ENCODE data around the gene TSPAN15.
"Not testable (repeated sequence)": the region's sequence is repeated elsewhere in the genome, so short reads cannot be mapped to it uniquely, and the experiment has no call there.

TSPAN15 gene

DNA sequence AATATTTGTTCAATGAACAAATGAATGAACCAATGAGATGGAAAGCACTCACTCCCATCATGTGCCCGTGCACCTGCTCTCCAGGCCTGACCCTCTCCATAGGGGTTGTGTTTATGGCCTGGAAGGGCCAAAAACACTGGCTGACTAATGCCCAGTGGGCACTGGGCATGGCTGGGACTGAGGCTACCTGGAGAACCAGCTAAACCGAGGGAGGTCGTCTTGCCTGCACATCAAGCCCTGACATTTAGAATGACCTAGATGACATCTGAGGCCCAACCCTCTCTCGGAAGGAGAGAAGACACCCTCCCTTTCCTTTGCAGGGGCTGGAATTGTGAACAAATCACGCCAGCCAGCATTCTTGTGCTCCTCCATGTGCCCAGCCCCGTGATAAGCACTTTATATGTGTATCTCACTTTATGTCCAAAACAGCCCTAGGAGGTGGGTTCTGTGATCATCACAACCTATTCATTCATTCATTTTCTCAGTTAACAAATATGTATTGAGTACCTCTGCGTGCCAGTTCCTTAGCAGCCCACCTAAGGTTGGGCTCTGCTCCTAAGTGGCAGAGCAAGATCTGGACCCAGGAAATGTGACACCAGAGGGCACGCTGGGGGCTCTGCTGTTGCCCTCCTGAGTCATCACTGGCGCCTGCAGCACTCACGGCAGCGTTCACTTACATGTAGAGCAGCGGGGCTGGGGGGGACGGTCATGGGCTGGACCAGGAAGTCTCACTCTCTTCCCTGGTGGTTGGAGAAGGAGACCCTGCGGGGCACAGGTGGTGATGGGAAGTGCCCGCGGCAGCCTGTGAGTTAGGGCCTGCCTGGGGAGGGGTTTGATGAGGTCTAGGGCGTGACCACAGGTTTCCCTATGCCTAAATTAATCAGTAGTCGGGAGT is 52.0 kb downstream of the TSPAN15 start:
- DNase-seq (ENCODE audit: low read depth) = no peak

DNA sequence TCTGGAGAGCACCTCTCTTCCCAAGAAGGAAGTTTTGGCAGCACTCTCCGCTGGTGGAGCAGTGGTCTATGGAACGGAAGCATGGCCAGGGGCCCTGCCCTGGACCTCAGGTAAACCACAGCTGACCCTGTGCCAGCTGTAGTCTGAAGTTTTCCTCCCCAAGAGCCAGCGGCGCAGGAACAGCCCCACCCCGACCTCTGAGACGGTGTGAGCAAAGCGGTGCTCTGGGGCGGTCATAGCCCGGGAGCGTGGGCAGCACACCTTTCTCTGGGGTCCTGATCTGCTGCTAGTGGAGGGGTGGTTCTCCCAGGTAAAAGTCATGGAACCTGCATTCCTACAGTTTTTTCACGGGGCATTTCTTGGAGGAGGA is 52.6 kb downstream of the TSPAN15 start:
- DNase-seq (ENCODE audit: low read depth) = no peak

DNA sequence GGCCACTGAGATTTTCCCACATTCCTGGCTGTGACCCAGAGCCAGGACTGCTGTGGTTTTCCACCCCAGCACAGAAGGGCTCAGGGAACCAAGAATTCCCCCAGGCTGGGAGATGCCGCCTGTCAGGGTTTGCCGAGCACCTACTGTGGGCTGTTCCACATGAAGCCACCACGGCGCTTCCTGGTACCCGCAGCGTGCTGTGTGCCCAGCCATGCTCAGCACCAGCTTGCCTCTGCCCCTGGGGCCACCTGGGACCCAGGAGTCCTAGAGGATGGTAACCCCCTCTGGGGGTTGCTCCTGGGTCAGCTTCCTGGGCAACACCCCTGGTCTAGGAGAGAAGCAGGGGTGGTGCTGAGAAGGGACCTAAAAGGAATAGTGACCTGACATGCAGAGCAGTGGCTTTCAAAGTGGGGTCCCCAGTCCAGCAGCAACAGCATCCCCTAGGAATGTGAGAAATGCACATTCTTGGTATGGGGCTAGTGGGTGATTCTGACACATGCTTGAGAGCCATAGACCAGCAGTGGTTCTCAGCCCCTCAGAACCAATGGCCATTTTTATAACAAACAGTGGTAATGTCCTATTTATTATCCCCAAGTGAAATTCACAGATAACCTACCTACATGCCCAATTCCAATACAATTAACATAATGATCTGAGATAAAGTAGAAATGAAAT is 53.4 kb downstream of the TSPAN15 start:
- no peak for DNase-seq (ENCODE audit: low read depth)

- DNase-seq (ENCODE audit: low read depth) = no peak
Measured at GRCh38 chr10:69505636-69506318, 54.5 kb downstream of the TSPAN15 start.

- DNase-seq (ENCODE audit: low read depth) = no peak
Measured at GRCh38 chr10:69506487-69506833, 55.2 kb downstream of the TSPAN15 start.

DNA sequence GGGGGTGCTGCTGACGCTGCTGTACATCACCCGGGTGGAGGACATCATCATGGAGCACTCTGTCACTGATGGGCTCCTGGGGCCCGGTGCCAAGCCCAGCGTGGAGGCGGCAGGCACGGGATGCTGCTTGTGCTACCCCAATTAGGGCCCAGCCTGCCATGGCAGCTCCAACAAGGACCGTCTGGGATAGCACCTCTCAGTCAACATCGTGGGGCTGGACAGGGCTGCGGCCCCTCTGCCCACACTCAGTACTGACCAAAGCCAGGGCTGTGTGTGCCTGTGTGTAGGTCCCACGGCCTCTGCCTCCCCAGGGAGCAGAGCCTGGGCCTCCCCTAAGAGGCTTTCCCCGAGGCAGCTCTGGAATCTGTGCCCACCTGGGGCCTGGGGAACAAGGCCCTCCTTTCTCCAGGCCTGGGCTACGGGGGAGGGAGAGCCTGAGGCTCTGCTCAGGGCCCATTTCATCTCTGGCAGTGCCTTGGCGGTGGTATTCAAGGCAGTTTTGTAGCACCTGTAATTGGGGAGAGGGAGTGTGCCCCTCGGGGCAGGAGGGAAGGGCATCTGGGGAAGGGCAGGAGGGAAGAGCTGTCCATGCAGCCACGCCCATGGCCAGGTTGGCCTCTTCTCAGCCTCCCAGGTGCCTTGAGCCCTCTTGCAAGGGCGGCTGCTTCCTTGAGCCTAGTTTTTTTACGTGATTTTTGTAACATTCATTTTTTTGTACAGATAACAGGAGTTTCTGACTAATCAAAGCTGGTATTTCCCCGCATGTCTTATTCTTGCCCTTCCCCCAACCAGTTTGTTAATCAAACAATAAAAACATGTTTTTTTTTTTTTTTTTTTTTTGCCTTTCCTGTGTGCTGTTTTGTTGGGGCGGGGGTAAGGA is 55.8 kb downstream of the TSPAN15 start:
- DNase-seq (ENCODE audit: low read depth) = no peak

GRCh38 chr10:69508738-69509340 is 57.6 kb downstream of the TSPAN15 start:
- DNase-seq (ENCODE audit: low read depth) = no peak

DNA sequence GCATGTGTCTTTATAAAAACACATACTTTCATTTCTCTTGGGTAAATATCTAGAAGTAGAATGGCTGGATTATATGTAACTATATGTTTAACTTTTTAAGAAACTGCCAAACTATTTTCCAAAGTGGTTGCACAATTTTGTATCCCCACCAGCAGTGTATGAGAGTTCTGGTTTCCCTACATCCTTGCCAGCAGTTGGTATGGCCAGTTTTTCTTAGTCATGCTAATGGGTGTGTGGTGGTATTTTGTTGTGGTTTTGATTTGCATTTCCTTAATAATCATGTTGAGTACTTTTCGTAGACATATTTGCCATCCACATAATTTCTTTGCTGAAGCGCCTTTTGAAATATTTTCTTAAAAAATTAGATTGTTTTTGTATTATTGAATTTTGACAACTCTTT is 61.6 kb downstream of the TSPAN15 start:
- DNase-seq (ENCODE audit: low read depth) = no peak

GRCh38 chr10:69513617-69514016 is 62.4 kb downstream of the TSPAN15 start:
- no peak for DNase-seq (ENCODE audit: low read depth)

GRCh38 chr10:69515699-69516259 is 64.5 kb downstream of the TSPAN15 start:
- DNase-seq (ENCODE audit: low read depth) = peak; percentile 68

GRCh38 chr10:69516316-69516715 is 65.1 kb downstream of the TSPAN15 start:
- no peak for DNase-seq (ENCODE audit: low read depth)

GRCh38 chr10:69516796-69517195 is 65.5 kb downstream of the TSPAN15 start:
- no peak for DNase-seq (ENCODE audit: low read depth)

GRCh38 chr10:69517271-69517848 is 66.1 kb downstream of the TSPAN15 start:
- DNase-seq (ENCODE audit: low read depth) = no peak

DNA sequence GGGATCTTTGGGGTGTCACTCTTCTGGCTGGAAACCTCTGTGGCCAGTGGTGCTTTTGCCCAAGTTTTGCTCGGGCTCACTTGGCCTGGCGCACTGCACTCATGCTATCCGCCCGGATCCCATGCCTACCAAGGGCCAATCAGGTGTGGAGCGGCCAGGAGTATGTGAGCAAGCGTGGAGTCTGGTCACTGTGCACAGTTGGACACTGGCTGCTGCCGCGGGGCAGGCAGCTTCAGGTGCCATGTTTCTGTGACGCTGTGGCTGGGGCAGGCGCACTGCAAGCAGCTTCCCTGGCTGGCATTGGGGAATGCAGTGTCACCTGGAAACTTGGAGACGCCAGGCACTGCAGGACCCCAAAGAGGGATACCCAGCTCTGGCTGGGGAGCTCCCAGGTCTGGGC is 76.7 kb downstream of the TSPAN15 start:
- DNase-seq (ENCODE audit: low read depth) = no peak

DNA sequence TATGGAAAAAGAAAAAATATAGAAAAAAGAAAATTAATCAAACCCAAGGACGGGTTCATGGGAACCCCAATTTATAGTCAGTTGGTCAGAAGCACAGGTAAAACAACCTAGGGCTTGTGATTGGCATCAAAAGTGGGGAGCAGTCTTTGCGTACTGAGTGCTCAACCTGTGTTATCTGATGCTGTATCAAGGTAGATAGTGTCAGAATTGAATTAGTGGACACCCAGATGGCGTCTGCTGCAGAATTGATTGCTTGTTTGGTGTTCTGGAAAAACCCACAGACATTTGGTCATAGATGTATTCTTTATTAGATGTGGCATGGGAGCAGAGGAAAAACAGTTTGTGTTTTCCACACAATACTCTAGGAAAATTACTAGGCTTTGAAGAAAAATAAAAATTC is 82.4 kb downstream of the TSPAN15 start:
- DNase-seq (ENCODE audit: low read depth) = no peak

DNA sequence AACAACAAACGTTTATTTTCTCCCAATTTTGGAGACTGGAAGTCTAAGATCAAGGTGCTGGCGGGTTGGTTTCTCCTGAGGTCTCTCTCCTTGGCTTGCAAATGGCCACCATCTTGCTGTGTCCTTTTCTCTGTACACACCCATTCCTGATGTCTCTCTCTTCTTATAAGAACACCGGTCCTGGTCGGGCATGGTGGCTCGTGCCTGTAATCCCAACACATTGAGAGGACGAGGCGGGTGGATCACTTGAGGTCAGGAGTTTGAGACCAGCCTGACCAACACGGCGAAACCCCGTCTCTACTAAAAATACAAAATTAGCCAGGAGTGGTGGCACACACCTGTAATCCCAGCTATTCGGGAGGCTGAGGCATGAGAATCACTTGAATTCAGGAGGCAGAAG is 85.3 kb downstream of the TSPAN15 start:
- DNase-seq (ENCODE audit: low read depth) = not testable (repeated sequence)

DNA sequence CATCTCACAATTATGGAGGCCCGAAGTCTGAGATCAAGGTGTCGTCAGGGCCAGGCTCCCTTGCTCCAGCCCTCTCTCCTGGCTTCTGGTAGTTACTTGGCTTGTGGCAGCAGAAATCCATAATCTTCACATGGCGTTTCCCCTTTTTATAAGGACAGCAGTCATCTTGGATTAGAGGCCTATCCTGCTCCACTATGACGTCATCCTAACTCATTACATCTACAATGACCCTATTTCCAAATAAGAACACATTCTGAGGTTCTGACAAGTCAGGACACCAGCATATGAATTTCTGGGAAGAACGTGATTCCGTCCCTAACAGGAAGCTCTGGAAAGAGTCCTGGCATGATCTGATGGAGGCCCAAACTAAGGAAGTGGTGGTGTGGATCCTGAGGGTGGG is 86.2 kb downstream of the TSPAN15 start:
- no peak for DNase-seq (ENCODE audit: low read depth)

GRCh38 chr10:69538461-69538860 is 87.2 kb downstream of the TSPAN15 start:
- DNase-seq (ENCODE audit: low read depth) = no peak

DNA sequence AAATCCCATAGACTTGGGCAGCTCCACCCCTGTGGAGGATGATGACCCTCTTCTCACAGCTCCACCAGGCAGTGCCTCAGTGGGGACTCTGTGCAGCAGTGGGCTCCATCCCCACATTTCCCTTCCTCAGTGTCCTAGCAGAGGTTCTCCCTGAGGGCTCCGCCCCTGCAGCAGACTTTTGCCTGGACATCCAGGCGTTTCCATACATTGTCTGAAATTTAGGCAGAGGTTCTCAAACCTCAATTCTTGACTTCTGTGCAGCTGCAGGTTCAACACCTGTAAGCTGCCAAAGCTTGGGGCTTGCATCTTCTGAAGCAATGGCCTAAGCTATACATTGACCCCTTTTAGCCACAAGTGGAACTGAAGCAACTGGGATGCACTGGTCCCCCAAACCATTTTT is 90.2 kb downstream of the TSPAN15 start:
- DNase-seq (ENCODE audit: low read depth) = no peak

DNA sequence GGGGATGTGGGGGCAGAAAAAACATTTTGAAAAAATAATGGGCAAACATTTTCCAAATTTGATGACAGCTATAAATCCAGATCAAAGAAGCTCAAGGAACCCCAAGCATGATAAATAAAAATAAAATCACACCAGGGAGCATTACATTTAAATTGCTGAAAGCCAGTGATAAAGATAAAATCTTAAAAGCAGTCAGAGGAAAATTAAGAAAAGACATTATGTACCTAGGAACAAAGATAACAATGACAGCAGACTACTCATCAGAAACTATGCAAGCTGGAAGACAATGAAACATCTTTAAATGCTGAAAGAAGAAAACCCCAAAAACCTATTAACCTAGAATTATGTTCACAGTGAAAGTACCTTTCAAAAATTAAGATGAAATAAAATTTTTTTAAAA is 98.7 kb downstream of the TSPAN15 start:
- no peak for DNase-seq (ENCODE audit: low read depth)

- no peak for DNase-seq (ENCODE audit: low read depth)
Measured at GRCh38 chr10:69552268-69552667, 101.0 kb downstream of the TSPAN15 start.

All from activated T-cell treated with anti-CD3 and anti-CD28 coated beads for 24 hours (primary cell).